Duodenal mucosa (tissue), 2 donors: ENCODE measurements around the gene CTXN1.
"Not testable (repeated sequence)": the region's sequence is repeated elsewhere in the genome, so short reads cannot be mapped to it uniquely, and the experiment has no call there.

Experiments
- H3K27ac ChIP-seq: one replicate; pipeline ENCODE4 v1.7.0; 2013; ENCODE audit warnings: low read depth, low read length
- H3K27me3 ChIP-seq, 2 donors: one replicate each; pipeline ENCODE4 v1.7.0; 2013; ENCODE audit warnings: low read length in 2 of 2, control low read depth in 1 of 2; ENCODE audit not compliant: insufficient read depth in 2 of 2, control insufficient read depth in 1 of 2
- H3K36me3 ChIP-seq, 2 donors: one replicate each; pipeline ENCODE4 v1.7.0; 2013; ENCODE audit warnings: low read length in 2 of 2, control low read depth in 1 of 2; ENCODE audit not compliant: insufficient read depth in 2 of 2, control insufficient read depth in 1 of 2
- H3K4me1 ChIP-seq, 2 donors: one replicate each; pipeline ENCODE4 v1.7.0; 2013; ENCODE audit warnings: low read length in 2 of 2, control low read depth in 1 of 2; ENCODE audit not compliant: insufficient read depth in 2 of 2, control insufficient read depth in 1 of 2
- H3K4me3 ChIP-seq, 2 donors: one replicate each; pipeline ENCODE4 v1.7.0; 2013; ENCODE audit warnings: low read length in 2 of 2, low read depth in 1 of 2
- H3K9ac ChIP-seq, 2 donors: one replicate each; pipeline ENCODE4 v1.7.0; 2013; ENCODE audit warnings: low read length in 2 of 2, low read depth in 1 of 2
- H3K9me3 ChIP-seq, 2 donors: one replicate each; pipeline ENCODE4 v1.7.0; 2013; ENCODE audit warnings: low read length in 2 of 2, control low read depth in 1 of 2; ENCODE audit not compliant: control insufficient read depth in 1 of 2

Gene CTXN1

DNA sequence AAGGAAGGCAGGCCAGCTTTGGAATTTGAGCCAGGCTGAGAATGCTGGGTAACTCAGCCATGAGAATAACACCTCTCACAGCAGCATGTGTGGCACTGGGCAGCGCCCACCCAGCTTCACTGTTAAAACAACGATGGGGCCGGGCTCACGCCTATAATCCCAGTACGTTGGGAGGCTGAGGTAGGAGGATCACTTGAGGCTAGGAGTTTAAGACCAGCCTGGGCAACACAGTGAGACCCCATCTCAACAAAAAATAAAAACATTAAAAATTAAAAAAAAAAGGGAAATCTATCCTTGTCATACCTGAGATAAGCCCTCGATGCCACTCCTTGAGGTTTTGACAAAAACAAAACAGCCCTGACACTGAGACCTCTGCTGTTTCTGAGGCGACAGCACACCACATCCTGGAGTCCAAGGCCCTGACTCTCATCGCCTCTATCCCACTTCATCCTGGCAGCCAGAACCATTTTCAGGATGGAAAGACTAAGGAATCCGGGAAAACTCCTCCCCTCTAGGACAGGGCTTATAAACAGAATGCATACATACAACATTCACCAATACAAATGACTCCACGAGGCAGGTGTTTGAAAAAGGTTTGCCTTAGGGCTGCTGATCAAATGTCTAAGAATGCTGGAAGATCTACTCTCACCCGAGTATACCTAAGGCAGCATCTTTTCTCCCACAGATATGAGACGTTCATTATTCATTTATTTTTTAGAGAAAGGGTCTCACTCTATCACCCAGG lies 40.2 kb upstream of the CTXN1 start:
- H3K9ac ChIP-seq = no peak overlapping the region
- no peaks in the 10 kb centered on the region for H3K27me3 ChIP-seq
- peaks cover 42 to 80% of the 10 kb centered on the region in 2 donors for H3K36me3 ChIP-seq
- no peaks in the 10 kb centered on the region for H3K4me1 ChIP-seq
- no peak overlapping the region for H3K27ac ChIP-seq
- H3K4me3 ChIP-seq = no peak overlapping the region
- H3K9me3 ChIP-seq = no peaks in the 10 kb centered on the region

DNA sequence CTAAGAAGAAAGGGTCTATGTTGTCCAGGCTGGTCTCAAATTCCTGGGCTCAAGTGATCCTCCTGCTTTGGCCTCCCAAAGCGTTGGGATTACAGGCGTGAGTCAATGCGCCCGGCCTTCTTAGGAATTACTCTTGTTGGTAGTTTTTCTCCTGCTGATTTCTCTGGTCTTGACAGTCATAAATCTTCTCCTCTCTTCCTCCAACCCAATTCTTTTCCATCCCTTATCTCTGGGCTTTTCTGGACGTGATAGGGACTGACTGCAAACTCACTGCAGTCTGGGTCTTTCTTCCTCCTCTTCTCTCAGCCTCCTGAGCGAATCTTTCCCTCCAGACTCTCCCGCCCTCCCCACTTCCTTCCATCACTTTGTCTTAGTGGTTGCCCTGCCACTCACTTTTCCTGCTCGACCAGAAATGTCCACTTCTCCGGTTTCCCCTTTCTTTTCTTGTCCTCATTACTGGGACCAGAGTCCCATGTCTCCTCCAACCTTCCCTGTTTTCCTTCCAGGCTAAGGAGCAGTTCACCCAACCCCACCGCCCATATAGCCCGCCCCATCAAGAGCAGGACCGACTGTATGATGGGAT lies 39.4 kb upstream of the CTXN1 start:
- Histone ChIP-seq H3K27ac (no peak overlapping the region), H3K4me3 (no peak overlapping the region), H3K9ac (no peak overlapping the region), H3K36me3 (peaks cover 45 to 82% of the 10 kb centered on the region in 2 donors), H3K27me3 (no peaks in the 10 kb centered on the region), H3K4me1 (no peaks in the 10 kb centered on the region), H3K9me3 (no peaks in the 10 kb centered on the region)

DNA sequence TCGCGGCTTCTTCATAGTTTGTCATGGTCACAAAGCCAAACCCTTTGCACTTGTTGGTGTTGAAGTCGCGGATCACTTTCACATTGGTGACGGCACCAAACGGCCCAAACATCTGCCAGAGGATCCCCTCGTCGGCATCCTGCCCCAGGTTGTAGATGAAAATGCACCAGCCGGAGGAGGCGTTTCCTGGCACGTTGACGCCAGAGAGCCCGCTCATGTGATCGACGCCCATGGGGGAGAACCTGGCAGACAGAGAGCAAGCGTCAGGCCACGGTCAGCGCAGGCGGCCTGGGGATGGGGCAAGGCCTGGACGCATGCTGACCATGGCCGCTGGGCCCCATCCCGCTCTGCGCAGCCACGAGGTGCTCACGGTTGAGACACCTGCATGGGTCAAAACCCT lies 37.6 kb upstream of the CTXN1 start:
- no peak overlapping the region for H3K9ac ChIP-seq
- no peak overlapping the region for H3K4me3 ChIP-seq
- H3K9me3 ChIP-seq = no peaks in the 10 kb centered on the region
- no peaks in the 10 kb centered on the region for H3K27me3 ChIP-seq
- H3K4me1 ChIP-seq = no peaks in the 10 kb centered on the region
- no peak overlapping the region for H3K27ac ChIP-seq
- peaks cover 35 to 81% of the 10 kb centered on the region in 2 donors for H3K36me3 ChIP-seq

DNA sequence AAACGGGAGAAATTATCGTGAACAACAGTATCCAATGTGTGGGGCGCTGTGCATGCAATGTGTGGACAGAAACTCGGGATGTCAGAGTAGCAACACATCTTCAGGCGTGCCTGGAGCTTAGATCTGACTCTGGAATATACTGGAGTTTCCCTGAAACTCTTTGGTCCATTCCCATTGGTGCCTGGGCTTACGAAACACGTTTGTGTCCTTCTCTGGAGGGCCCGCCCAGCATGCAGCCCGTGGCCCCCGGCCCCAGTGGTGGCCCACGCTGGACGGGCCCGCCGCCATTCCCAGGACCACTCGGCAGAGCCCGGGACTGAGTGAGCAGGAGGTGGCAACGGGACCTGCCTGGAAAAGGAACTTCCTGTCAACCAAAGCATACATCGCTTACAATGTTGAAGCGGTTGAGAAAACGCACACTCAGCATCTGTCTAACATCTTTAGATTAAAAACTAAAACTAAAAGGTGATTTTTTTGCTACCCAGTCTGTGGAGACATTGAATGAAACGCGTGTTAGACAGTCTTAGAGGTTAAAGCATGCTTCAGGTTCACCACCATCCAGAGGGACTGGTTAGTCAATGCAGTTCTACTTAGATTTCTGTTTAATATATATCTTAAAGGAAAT lies 36.8 kb upstream of the CTXN1 start:
- no peaks in the 10 kb centered on the region for H3K4me1 ChIP-seq
- no peak overlapping the region for H3K27ac ChIP-seq
- H3K4me3 ChIP-seq = no peak overlapping the region
- H3K27me3 ChIP-seq = no peaks in the 10 kb centered on the region
- H3K36me3 ChIP-seq = peaks cover 30 to 78% of the 10 kb centered on the region in 2 donors
- H3K9ac ChIP-seq = no peak overlapping the region
- H3K9me3 ChIP-seq = no peaks in the 10 kb centered on the region

DNA sequence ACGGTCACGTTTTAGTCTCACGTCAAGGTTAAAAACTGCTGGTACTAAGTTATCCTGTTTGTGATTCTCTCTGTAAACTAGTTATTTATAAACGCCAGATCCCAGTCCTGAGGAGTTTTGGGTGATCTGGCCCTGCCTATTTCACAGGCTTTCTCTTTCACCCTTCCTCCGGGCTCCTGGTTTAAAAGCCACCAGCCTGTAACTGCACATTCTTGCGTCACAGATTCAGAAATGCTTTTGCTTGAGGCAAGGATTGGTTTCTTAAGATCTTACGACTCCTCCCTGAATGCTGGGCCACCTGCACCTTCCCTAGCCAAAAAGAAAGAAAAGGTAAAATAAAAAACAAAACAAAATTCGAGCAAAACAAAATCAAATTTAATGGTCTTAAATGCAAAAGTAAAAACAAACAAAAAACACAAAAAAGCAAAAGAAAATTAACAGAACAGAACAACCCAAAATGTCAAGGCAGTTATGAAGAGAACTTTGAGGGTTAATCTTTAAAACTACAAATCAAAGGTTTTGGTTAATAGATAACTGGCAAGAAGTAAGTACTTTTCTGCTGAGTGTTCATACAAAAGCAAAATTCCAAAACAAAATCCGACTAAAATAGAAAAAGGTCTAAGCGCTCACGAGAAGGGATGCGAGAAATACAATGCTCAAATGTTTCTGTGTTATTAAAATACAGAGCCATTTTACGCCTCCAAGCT lies 36.1 kb upstream of the CTXN1 start:
- Histone ChIP-seq H3K36me3 (peaks cover 23 to 71% of the 10 kb centered on the region in 2 donors), H3K4me3 (no peak overlapping the region), H3K9me3 (no peaks in the 10 kb centered on the region), H3K9ac (no peak overlapping the region), H3K27me3 (no peaks in the 10 kb centered on the region), H3K27ac (no peak overlapping the region), H3K4me1 (no peaks in the 10 kb centered on the region)

DNA sequence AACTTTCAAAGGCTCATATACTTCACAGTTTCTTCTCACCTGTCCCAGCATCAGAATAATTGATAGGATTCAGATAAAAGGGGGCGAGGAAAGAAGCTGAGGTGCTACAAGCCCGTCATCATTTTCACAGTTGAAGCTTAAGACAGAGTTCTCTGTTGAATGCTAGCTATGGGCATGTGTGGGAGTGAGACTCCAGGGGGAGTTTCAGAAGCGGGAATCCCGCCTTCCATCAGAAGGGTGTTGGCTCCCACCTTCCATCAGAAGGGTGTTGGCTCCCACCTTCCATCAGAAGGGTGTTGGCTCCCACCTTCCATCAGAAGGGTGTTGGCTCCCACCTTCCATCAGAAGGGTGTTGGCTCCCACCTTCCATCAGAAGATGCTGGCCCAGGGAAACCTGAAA lies 35.1 kb upstream of the CTXN1 start:
- not testable (repeated sequence) for H3K4me1 ChIP-seq, H3K9me3 ChIP-seq, H3K4me3 ChIP-seq, H3K27me3 ChIP-seq, H3K9ac ChIP-seq, H3K27ac ChIP-seq
- peaks cover 23 to 62% of the 10 kb centered on the region in 2 donors for H3K36me3 ChIP-seq

DNA sequence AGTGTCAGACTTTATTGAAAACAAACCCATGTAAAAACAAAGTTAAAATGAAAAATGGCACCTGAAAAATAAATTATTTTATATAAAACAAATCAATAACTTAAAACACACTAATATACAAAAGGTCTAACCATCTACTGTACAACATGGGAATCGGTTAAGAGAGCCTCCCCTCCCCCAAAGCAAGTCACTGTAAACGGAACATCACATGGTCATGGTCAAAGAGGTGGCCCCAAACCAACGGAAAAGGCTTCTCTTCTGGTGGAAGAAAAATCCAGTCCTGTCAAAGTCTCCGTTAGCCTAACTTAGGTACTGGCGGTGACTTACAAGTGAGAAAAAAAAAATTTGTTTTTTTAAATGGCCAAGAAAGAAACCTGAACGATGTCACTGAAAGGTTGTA lies 33.3 kb upstream of the CTXN1 start:
- no peaks in the 10 kb centered on the region for H3K9me3 ChIP-seq
- no peak overlapping the region for H3K9ac ChIP-seq
- no peak overlapping the region for H3K27ac ChIP-seq
- no peak overlapping the region for H3K4me3 ChIP-seq
- no peaks in the 10 kb centered on the region for H3K27me3 ChIP-seq
- H3K36me3 ChIP-seq = peaks cover 18 to 49% of the 10 kb centered on the region in 2 donors
- H3K4me1 ChIP-seq = no peaks in the 10 kb centered on the region

DNA sequence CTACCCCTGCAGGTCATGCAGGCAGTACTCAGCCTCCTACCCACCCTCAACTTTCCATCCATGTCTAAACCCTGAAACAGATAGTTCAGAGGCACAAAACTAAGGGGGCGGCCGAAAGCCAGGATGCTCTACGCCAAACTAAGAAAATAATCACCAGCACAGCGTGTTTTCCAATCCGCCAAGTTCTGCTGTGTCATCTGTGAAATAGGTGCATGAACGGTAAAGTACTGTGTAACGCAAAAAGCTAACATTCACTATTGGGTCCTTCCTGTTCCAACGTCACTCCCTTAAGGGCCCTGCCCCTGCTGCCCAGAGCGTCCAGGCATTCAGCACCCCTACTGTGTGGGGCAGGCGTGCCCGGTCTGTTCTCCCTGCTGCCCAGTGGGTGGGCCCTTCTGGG lies 29.8 kb upstream of the CTXN1 start:
- no peak overlapping the region for H3K27ac ChIP-seq
- H3K4me3 ChIP-seq = no peak overlapping the region
- H3K9ac ChIP-seq = no peak overlapping the region
- H3K27me3 ChIP-seq = no peaks in the 10 kb centered on the region
- H3K9me3 ChIP-seq = no peaks in the 10 kb centered on the region
- H3K4me1 ChIP-seq = peaks cover 0 to 4% of the 10 kb centered on the region in 2 donors
- H3K36me3 ChIP-seq = peaks cover 0 to 16% of the 10 kb centered on the region in 2 donors

DNA sequence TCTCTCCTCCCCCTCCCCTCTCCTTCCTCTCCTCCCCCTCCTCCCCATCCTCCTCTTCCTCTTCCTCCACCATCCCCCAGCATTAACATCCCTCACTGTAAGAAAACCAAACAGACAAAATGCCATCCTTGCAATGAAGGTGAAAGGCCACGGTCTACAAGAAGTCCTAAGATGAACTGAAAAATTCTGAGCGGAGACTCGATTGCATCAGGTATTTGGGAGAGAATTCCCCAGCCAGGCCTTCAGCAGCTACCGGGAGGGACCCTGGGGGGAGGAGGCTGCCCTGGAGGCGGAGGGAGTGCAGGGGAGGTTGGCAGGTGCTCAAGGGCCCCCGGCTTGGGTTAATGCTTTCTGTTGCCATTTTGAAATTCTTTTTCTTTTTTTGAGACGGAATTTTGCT lies 27.6 kb upstream of the CTXN1 start:
- Histone ChIP-seq H3K9me3 (no peaks in the 10 kb centered on the region), H3K27me3 (no peaks in the 10 kb centered on the region), H3K9ac (no peak overlapping the region), H3K27ac (no peak overlapping the region), H3K4me1 (peaks cover 0 to 4% of the 10 kb centered on the region in 2 donors), H3K4me3 (no peak overlapping the region), H3K36me3 (peaks cover 0 to 5% of the 10 kb centered on the region in 2 donors)

DNA sequence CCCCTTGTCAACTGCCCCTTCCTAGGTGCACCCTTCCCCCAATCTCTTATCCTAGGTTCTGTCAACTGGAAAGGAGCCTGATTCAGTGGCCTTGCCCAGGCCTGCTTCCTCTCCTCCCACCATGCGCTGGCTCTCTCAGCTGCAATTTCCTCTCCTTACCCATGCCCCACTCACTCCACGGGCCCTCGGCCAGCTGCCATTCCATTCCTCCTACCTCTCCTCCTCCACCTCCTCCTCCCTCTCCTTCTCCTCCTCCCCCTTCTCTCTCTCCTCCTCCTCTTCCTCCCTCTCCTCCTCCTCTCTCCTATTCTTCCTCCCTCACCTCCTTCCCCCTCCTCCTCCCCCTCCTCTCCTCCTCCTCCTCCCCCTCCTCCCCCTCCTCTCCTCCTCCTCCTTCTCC lies 27.1 kb upstream of the CTXN1 start:
- Histone ChIP-seq H3K9ac (no peak overlapping the region), H3K4me3 (no peak overlapping the region), H3K27me3 (no peaks in the 10 kb centered on the region)

More for the DNA sequence above, 27.1 kb upstream of the CTXN1 start:
- H3K27ac ChIP-seq = no peak overlapping the region
- peaks cover 0 to 4% of the 10 kb centered on the region in 2 donors for H3K4me1 ChIP-seq
- no peaks in the 10 kb centered on the region for H3K9me3 ChIP-seq
- H3K36me3 ChIP-seq = no peaks in the 10 kb centered on the region
